Measurements from ENCODE around the gene CLSTN2. TPM values are rescaled to one million over a fixed set of nuclear protein-coding genes. Genes with fewer than 3 reads are reported as not detected.

Gene CLSTN2
- total RNA-seq, 1 donor from 2014 or later = 0.17 TPM

DNA sequence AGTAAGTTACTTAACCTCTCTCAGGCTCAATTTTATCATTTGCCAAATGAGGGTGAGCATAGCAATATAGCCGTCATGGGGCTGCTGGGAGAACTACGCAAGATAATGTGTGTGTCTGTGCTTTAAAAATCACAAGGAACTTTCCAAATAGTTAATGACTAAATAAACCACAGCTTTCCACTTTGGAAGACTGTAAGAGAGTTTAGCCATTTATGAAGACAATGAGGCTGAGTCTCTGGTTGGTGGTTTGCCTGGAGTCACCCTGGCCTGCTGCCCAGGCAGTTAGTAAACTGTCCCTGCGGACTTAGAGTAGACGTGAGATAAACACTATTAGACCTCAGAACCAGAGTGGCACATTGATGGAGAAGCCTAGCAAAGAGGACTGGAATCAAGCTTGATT, 357.7 kb downstream of the CLSTN2 start:
- DNase-seq = no peak

DNA sequence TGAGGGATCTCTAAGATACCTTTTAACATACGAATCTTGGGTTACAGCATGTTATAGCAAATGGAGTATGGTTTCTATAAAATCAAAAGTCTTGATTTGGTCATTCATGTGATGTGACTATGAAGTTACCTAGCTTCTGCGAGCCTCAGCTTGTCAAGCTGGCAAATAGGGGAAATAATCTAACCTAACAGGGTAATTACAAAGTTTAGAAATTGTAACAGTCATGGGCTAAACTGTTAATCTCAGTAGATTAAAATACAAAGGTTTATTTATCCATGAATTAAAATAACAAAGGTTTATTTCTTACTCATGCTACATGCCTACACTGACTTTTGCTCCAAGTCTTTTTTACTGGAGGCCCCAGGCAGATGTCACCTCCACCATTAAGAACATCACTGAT, 359.1 kb downstream of the CLSTN2 start:
- DNase-seq = no peak

DNA sequence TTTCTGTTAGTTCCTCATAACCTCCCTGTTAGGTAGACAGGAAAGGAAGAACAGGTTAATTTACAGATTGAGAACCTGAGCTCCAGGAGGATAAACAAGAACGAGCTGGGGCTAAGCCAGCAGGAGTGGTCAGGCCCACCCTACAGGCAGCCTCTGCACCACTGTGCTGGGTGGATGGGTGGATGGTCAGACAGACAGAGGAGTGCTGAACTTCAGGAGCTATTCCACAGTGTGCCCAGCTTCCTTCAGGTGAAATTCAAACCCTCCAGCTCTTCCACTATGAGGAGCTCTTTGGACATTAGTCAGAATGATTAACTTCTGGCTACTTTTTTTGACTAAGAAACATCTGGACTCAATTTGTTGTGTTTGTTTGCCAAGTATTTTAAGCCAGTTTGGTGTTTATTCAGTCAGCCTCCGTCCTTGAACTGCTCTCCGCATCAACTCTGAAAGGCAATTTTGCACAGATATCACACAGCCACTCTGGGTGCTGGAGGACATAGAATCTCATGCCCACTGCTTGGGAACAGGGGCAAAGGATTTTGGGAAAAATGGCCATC, 361.9 kb downstream of the CLSTN2 start:
- DNase-seq = no peak

DNA sequence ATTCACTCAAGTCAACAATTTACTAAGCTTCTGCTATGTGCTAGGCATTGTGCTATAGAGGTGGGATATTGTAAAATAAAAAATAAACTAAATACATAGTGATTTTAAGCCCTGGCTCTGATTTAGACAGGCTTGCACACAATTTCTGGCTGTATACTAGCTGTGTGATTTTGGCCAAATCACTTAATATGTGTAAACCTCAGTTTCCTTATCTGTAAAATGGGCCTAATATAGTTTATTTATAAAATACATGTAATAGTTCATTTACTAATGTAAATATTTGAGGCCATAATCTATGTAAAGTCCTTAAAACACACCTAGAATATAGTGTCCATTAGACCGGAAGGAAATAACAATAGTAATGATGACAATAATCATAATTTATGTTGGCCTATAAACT, 363.1 kb downstream of the CLSTN2 start:
- no peak for DNase-seq

DNA sequence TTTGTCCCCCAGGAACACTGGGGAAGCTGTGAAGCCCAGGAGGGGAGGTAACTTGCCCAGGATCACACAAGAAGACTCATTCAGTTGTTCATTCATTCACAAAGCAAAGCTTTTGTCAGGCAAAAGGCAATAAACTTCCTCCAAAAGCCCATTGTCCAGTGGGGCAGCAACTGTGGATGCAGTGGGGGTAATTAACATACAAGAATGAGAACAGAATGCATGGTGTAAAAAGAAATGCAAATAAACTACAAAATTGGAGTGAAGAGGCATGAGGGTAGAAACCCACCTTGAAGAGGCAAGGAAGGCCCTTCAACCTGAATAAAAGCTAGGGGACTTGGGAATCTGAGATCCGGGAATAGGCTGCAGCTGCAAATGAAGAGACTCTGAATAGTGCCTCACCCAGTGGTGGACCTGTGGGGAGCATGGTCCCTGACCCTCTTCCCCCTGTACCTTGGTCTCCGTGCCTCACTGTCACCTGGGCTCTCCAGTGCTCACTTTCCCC, 363.6 kb downstream of the CLSTN2 start:
- no peak for DNase-seq

DNA sequence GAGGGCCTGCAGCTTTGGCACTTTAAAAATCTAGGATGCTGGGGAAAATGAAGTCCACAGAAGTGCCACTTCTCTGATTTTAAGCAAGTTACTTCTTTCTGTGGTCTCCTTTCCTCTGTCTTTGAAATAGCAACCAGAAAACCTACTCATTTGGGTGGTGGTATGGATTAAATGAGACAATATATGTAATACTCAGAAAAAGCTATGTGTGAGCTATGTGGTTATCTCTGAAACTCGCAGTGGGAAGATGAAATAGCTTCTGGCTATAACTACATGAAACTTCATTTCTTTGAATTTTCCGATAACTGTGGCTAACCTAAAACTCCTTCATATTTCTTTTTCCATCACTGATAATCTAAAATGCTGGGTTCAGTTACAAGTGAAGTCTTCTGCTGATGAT, 368.9 kb downstream of the CLSTN2 start:
- no peak for DNase-seq

DNA sequence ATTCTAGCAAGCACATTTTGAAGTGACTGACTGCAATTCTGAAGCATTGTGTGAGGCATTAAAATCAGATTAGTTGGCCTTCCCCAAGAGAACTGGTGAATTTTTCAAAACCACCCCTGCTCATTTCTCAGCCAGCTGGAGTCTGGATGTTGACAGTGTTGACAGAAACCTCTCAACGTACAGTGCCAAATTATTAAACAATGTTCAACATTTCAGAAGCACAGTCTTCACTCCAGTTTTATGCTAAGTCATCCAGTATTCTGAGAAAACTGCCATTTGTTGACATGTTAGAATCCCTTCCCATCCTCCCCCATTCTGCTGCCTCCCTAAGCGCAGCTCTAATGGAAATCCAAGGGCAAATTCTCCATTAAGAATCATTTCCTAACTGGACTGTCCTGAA, 373.6 kb downstream of the CLSTN2 start:
- DNase-seq = no peak

DNA sequence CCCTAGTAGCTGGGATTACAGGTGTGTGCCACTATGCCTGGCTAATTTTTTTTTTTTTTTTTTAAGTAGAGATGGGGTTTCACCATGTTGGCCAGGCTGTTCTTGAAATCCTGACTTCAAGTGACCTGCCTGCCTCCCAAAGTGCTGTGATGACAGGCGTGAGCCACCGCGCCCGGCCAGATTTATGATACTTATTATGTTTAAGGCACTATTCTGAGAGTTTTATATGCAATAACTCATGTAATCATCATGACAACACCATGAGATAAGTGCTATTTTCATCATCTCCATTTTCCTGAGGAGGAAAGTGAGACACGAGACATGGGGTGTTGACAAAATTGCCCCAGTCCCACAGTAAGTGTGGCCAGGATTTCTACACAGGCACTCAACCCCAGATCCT, 376.4 kb downstream of the CLSTN2 start:
- no peak for DNase-seq

DNA sequence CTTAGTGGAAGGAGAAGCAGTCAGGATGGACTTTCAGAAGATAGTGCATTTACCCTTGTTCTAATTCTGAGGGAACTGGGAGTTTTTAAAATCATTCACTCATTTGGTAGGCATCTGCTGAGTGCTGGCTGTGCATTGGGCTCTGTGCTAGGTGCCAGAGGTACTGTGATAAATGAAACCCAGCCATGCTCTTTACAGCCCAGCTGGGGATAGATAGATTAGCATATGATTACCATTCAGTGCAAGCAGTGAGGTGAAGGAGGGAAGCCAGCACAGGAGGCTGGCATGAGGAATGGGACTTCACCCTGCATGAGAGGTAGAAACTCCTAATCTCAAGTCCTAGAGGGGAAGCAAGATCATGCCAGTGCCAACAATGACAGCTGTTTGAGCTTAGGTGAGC, 381.0 kb downstream of the CLSTN2 start:
- DNase-seq = no peak

DNA sequence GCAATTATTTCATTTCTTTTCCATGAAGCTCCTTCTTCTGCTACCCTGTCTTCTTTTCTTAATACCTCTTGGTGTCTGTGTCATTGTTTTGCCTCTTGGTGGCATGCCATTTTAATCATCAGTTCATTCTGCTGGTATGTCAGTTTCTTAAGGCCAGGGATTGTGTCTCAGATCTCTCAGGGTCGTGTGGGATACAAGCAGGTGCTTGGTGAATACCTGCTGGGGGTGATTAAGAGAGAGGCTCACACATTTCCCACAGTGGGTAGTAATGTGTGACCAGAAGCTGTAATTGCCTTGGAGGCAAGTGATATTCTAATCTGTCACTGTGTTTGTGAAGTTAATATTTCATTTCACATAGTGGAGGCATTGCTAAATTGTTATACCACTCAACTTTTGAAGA, 381.5 kb downstream of the CLSTN2 start:
- DNase-seq = no peak

DNA sequence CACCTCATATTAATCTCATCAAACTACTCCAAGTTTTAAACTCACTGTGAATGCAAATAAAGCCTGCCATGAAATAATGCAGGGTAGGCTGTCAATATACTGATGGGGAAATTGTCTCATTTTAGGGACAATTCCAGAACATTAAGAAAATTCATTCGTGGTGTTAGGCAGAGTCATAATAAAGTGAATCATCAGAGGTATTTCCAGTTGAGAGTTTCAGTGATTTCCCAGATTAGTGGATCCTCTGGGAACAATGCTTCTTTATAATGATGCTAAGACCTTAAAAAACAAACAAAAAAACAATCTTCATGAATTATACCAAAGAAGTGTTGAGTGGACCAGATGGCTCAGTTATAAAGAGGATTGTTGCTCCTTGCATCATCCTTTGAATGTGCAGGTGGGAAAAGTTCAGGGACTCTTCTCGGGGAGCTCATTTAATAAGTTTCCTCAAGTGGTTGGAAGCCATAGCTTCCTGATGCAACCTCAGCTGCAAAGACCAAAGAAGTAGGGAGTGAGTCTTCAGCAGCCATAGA, 381.9 kb downstream of the CLSTN2 start:
- no peak for DNase-seq

DNA sequence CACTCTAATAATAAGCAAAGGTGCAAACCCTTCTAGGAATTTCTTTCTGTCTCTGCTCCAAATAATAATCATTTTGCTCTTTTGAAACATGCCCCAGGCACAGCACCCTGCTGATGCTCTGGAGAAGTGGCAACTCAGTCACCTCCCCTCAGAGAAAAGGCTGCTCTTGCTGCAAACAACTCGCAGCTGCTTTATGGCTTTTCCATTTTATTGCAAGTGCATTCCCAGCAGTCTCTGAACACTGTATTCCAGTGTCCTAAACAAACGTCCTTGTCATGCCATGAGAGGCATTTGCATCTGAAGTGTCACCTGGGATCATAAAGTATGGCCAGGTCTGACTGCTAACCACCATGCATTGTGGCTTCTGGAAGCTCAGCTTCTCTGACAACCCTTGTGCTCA, 384.8 kb downstream of the CLSTN2 start:
- no peak for DNase-seq

DNA sequence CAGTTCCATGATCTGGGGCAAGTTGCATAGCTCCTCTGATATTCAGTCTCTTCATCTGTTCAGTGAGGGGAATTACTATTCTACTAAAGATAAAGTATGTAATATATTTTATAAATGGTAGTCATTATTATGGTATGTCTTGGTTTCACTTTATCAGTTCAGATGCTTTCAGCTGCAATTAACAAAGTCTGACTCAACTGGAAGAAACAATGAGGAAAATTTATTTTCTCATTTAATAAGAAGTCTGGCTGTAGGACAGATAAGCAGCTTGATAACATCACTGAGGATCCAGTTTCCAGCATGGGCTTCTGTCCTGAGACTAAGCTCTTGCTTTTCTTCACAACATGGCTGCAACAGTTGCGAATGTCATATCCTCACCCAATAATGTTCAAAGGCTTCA, 388.6 kb downstream of the CLSTN2 start:
- no peak for DNase-seq

DNA sequence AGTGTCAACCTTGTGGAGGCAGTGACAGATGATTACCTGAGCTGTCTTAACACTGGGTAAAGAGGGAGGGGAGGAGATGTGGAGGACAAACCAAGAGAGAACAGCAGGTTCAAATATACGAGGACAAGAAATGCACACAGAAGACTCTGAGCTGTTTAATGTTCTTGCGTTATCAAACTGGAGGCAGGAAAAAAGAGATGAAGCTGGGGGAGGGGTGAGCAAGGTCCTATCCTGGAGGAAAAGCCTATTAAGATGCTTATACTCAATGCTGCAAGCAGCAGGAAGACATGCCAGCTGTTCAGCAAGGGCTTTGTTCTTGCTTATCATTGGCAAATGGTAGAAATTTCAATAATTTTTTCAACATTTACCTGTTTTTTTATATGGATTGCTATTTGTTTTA, 397.1 kb downstream of the CLSTN2 start:
- no peak for DNase-seq

DNA sequence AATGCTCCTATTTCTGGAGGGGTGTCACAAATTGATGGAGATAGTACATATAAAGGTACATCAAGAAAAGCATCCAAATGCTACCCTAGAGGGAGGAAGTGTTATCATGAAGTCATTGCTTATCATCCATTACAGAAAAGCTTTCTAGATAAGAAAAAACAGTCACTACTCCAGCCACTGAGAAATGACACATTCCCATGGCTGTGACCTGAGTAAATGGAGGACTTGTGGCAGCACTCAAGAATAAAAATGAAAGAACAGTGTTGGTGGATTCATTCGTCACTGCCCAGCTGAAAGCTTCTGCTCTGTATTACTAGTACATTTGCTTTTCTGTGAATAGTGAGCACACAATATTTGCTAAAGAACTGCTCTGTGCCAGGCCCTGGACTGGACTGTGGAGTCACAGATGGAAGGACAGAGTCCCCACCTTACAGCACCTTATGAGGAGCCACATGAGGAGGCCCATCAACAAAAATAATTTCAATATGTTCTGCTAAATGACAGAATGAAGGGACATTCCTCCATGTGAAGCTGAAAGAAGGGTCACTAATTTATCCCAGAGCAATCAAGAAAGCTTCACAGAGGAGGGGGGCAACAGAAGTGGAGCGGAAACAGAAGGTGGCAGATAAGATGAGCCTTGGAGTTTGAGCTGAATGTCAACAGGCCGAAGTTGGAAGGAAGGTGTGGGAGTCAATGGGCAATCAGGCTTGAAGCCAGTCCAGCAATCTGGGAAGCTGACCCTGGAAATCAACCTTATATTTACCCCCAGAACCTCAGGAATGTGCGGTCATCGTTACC, 399.3 kb downstream of the CLSTN2 start:
- DNase-seq = no peak

DNA sequence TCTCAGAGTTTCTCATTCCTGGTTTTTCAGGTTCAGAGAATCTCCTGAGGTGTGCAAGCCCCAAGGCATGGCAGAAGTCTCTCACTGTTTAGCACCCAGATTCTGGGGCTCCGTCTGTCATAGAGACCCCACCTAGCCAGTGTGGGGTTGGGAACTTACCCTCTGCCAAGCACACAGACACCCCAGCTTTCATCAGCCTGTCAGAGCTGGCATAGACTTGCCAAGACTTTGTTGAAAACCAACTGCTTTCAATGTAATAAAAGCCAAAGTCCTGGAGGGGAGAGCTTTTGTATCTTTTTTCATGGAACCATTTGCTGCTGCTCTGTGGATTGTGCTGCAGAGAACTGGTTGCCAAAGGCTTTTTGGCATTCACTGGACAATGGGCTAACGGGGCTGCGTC, 401.5 kb downstream of the CLSTN2 start:
- DNase-seq = no peak

DNA sequence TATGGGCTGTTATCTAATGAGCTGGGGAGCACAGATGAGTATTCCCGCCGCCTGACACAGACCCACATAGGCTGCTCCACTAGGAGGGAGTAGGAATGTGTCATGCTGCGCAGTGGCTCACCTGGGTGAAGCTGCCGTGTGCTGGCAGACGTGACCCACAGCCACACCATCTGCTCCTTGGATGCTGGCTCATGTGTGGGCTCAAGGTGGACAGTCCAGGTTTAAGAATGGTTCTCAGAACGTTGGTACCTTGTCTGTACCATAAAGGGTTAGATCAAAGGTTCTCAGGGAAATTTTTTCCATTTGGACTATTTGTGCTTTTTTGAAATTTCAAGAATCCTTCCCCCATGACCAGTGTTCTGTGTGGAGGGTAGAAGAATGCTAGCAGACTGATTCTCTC, 403.9 kb downstream of the CLSTN2 start:
- no peak for DNase-seq

DNA sequence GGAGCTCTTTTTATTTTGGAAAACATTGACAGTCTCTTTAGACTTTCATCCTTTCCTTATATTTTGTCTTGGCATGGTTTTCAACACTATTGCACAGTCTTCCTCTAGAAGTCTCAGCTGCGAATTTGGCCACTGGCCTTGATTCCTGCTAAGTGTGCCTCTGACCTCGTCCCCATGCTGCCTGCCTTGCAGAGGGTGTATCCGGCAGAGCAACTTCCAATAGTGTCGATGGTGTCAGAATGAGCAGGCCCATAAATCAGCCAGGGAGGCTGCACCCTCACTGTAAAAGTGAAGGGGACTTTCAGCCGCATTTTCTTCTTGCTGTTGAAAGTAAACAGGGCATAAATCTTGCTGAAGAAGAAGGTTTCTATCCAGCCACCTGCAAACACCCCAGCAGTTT, 406.2 kb downstream of the CLSTN2 start:
- DNase-seq = no peak

DNA sequence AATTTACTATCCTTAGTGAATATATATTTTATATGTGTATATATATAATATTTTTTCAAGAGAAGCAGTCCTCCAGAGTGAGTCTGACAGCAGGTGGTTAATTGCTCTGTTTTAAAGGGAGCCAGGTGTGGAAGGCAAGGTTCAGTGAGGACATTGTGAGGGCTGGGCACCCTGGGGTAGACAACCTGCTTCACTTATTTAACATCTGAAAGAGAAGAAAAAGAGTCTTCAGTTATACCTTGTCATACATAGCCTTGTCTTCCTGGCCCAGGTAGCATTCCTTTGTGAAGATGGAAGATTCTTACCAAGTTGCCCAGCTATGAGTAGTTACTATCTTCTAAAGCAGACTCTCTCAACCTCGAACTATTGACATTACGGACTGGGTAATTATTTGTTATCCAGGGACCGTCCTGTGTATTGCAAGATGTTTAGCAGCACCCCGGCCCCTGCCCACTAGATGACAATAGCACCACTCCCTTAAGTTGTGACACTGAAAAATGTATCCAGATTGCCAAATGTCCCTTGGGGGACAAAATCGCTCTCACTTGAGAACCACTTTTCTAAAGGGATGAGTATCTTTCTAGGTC, 406.9 kb downstream of the CLSTN2 start:
- DNase-seq = no peak

DNA sequence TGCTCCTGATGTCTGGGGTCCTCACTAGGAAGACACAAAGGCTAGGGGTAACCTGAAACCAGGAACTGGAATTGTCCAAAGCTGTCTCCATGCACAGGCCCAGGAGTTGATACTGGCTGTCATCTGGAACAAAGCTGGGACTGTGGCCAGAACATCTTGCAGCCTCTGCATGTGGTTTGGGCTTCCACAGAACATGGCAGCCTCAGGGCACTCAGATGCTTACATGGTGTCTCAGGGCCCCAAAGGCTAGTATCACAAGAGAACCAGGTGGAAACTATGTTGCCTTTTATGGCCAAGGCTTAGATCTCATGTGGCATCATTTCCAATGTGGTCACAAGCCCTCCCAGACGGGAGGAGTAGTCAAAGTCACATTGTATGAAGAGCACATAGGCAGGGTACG, 407.7 kb downstream of the CLSTN2 start:
- no peak for DNase-seq

DNA sequence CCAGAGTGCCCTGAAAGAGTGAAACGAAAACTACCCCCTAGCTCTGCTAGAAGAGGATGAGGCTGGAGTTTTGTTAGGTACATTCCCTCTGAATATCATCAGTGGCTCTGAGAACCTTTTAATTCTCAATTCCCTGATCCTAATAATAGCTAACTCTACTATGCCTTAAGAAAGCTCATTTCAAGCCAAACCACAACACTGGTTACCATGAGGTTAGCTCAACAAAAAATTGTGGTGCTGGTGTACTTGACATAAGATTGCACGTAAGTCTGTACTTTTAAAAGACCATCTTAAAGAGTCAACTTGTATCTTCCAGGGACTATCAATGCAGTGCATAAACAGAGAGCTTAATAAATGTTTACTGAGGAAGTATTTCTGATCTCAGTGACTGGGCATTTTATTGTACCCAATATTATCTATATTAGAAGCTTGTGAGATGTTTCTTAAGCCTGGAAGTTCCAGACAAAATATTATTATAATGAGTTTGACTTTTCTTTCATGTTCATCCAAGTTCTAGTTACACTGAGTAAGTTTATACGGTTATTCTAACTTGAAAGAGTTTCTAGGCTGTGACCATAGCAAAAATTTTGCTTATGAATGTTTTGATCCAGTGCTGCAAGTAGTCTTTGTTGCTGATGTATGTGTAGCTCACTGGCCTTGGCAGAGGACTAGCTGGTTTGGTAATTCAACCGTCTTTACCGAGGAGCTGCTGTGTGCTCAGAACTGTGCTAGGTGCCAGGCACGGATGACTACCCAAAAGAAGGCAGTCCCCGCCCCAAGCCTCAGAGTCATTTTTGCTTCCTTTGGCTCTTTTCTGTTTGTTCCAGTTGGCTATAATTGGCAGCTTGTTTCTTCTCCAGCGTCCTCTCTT, 408.5 kb downstream of the CLSTN2 start:
- no peak for DNase-seq

DNA sequence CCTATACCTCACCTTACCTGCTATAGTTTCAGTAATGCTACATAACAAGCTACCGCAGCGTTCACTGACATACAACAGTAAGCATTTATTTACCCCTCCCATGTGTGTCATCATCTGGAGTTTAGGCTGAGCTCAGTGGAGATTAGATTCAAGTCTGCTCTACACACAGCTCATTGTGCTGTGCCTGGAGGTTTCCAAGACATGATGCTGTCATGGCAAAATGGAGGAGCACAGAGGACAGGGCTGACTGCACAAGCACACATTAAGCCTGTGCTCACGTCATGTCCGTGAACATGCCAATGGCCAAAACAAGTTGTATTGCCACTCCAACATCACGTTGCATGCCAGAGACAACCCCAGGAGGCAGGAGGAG, 409.1 kb downstream of the CLSTN2 start:
- no peak for DNase-seq

DNA sequence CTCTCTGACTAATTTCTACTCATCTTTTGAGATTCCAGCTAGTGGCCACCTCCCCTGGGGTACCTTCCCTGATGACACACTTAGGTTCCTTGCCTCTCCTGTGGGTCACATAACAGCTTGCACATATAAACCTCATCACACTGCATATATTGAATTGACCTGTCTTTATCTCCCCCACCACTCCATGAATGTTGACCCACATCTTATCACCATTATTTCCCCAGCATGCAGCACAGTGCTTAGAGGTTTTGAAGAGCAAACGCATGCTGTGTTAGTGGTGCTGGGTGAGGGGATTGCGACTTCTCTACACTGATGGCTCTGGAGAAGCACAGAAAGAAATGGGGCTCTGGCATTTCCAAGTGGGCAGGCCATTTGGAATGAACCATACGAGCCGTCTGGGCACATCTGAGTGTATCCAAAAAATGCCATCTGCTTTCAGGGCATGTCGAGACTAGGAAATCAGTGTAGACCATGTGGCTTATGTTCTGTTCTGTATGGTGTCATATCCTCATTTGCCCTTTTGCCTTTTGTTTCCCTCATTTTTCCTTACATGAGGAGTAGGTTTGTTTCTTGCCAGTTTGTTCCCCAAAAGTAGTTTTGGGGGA, 409.7 kb downstream of the CLSTN2 start:
- no peak for DNase-seq

All from dermis blood vessel endothelial cell (primary cell).